ENCODE results near the gene FAT4.

The FAT4 gene

DNA sequence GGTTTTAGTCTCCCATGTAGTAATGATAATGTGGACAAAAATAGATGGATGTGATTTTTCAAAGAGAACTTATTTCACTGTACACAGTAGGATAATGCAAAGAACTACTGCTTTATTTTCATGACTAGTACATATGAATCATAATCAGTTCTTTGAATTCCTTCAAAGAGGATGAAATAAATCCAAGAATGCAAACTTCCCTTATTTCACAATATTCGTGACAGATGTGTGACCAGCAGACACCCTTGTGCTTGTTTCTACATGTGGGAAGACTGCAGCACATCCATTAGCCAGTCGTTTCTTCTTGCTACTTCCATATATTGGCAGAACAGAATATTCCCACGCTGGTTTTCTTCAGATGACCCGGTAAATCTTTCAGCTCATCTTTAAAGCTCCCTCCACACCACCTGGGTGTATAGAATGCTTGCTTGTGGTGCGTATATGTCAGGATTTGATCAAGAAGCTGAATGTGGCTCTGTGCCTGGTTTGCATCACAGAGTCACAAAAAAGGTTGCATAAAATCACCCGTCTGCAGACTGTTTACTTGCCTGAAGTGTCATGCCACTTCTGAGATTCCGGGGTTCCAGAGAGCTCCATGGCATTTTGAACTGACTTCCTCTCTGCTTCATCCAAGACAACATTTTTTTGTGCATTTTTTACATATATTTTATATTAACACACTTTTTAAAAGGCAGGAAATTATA is 47.7 kb upstream of the FAT4 start:
- no peaks in the 10 kb centered on the region for H3K9me3 ChIP-seq (ENCODE audit: control insufficient read depth, insufficient read depth, low read depth, low read length)
- H3K27ac ChIP-seq (ENCODE audit: extremely low read depth, low read depth, low read length) = no peak overlapping the region
- H3K4me1 ChIP-seq (ENCODE audit: control insufficient read depth, insufficient read depth, low read length) = 0 out of 2 replicates have a peak, but pooled peaks cover 3% of the 10 kb centered on the region
- TF ChIP-seq ZBTB20 (tag by site-specific recombination; IDR thresholded peaks at IDR 0.05) (no peak), ZBTB48 (tag by site-specific recombination; IDR thresholded peaks at IDR 0.05) (no peak), ZNF223 (tag by site-specific recombination; IDR thresholded peaks at IDR 0.05) (no peak), ZNF658 (tag by site-specific recombination; IDR thresholded peaks at IDR 0.05) (no peak), ZNF571 (tag by site-specific recombination; IDR thresholded peaks at IDR 0.05) (no peak)
- TF ChIP-seq, protein P1, sequence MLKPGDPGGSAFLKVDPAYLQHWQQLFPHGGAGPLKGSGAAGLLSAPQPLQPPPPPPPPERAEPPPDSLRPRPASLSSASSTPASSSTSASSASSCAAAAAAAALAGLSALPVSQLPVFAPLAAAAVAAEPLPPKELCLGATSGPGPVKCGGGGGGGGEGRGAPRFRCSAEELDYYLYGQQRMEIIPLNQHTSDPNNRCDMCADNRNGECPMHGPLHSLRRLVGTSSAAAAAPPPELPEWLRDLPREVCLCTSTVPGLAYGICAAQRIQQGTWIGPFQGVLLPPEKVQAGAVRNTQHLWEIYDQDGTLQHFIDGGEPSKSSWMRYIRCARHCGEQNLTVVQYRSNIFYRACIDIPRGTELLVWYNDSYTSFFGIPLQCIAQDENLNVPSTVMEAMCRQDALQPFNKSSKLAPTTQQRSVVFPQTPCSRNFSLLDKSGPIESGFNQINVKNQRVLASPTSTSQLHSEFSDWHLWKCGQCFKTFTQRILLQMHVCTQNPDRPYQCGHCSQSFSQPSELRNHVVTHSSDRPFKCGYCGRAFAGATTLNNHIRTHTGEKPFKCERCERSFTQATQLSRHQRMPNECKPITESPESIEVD (tag by site-specific recombination; IDR thresholded peaks at IDR 0.05) = no peak
- CTCF ChIA-PET = no interaction called here
- POLR2A ChIA-PET = no interaction called here
- no peak overlapping the region for H3K4me3 ChIP-seq (ENCODE audit: low read depth, low read length)
- no peaks in the 10 kb centered on the region for H3K36me3 ChIP-seq (ENCODE audit: control insufficient read depth in 2 of 2, insufficient read depth in 1 of 2, low read length in 2 of 2)

DNA sequence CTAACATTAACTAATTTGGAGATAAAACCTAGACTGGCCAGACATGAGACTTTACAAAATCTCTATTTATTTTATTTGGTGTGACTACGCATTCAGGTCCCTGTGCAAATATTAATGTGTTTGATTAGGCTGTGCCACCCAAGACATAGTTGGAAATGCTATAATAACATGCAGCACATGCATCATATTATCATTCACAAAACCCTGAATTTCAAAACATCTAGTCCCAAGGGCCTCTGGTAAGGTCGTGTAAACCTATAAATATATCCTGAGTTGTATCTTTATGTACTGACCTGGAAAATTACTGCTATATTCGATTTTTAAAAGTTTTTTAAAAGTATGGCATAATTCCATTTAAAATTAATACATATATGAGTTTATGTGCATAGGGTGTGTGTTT is 47.1 kb upstream of the FAT4 start:
- CTCF ChIA-PET = no interaction called here
- no peak overlapping the region for H3K4me3 ChIP-seq (ENCODE audit: low read depth, low read length)
- H3K4me1 ChIP-seq (ENCODE audit: control insufficient read depth, insufficient read depth, low read length) = 0 out of 2 replicates have a peak, but pooled peaks cover 3% of the 10 kb centered on the region
- no peak for TF ChIP-seq ZNF221 (tag by site-specific recombination; IDR thresholded peaks at IDR 0.05; ENCODE audit: borderline replicate concordance)
- TF ChIP-seq ZNF596 (tag by site-specific recombination; IDR thresholded peaks at IDR 0.05) = no peak
- no peak for TF ChIP-seq ZNF404 (tag by site-specific recombination; IDR thresholded peaks at IDR 0.05)
- no peak for TF ChIP-seq ZNF146 (tag by site-specific recombination; IDR thresholded peaks at IDR 0.05)
- no peak for TF ChIP-seq ZNF529 (tag by site-specific recombination; IDR thresholded peaks at IDR 0.05; ENCODE audit: insufficient replicate concordance)
- TF ChIP-seq SCRT2 (tag by site-specific recombination; IDR thresholded peaks at IDR 0.05) = no peak
- no peak for TF ChIP-seq ZNF571 (tag by site-specific recombination; IDR thresholded peaks at IDR 0.05)
- no peak for TF ChIP-seq ZNF623 (tag by site-specific recombination; IDR thresholded peaks at IDR 0.05)
- no peaks in the 10 kb centered on the region for H3K9me3 ChIP-seq (ENCODE audit: control insufficient read depth, insufficient read depth, low read depth, low read length)
- POLR2A ChIA-PET = no interaction called here
- no peaks in the 10 kb centered on the region for H3K36me3 ChIP-seq (ENCODE audit: control insufficient read depth in 2 of 2, insufficient read depth in 1 of 2, low read length in 2 of 2)
- H3K27ac ChIP-seq (ENCODE audit: extremely low read depth, low read depth, low read length) = no peak overlapping the region

DNA sequence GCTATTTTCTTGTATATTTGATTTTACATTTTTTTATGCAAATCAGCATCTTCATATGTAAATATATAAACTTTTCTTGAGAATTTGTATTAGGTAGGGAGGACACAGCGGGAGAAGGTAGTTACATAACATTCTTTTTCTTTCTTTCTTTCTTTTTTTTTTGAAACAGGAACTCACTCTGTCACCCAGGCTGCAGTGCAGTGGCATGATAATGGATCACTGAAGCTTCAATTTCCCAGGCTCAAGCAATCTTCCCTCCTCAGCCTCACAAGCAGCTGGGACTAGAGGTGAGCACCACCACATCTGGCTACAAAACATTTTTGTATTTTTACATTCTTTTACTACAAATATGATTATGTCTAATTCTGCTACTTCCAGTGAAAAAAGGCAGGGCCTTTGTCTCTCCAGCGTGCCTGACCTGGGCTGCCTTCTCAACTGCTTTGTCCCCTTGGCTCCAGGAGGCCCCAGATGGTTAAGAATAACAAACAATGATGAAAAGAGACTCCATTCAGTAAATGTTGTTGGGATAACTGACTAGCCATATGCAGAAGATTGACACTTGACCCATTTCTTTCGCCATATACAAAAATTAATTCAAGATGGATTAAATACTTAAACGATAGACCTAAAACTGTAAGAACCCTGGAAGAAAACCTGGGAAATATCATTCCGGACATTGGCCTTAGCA is 46.5 kb upstream of the FAT4 start:
- H3K9me3 ChIP-seq (ENCODE audit: control insufficient read depth, insufficient read depth, low read depth, low read length) = no peaks in the 10 kb centered on the region
- no peak overlapping the region for H3K27ac ChIP-seq (ENCODE audit: extremely low read depth, low read depth, low read length)
- 0 out of 2 replicates have a peak, but pooled peaks cover 3% of the 10 kb centered on the region for H3K4me1 ChIP-seq (ENCODE audit: control insufficient read depth, insufficient read depth, low read length)
- H3K36me3 ChIP-seq (ENCODE audit: control insufficient read depth in 2 of 2, insufficient read depth in 1 of 2, low read length in 2 of 2) = no peaks in the 10 kb centered on the region
- CTCF ChIA-PET = no interaction called here
- POLR2A ChIA-PET = no interaction called here
- no peak overlapping the region for H3K4me3 ChIP-seq (ENCODE audit: low read depth, low read length)
- TF ChIP-seq, protein P2, sequence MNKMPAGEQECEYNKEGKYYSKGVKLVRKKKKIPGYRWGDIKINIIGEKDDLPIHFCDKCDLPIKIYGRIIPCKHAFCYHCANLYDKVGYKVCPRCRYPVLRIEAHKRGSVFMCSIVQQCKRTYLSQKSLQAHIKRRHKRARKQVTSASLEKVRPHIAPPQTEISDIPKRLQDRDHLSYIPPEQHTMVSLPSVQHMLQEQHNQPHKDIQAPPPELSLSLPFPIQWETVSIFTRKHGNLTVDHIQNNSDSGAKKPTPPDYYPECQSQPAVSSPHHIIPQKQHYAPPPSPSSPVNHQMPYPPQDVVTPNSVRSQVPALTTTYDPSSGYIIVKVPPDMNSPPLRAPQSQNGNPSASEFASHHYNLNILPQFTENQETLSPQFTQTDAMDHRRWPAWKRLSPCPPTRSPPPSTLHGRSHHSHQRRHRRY (tag by site-specific recombination; IDR thresholded peaks at IDR 0.05) = no peak
- TF ChIP-seq, protein P3, sequence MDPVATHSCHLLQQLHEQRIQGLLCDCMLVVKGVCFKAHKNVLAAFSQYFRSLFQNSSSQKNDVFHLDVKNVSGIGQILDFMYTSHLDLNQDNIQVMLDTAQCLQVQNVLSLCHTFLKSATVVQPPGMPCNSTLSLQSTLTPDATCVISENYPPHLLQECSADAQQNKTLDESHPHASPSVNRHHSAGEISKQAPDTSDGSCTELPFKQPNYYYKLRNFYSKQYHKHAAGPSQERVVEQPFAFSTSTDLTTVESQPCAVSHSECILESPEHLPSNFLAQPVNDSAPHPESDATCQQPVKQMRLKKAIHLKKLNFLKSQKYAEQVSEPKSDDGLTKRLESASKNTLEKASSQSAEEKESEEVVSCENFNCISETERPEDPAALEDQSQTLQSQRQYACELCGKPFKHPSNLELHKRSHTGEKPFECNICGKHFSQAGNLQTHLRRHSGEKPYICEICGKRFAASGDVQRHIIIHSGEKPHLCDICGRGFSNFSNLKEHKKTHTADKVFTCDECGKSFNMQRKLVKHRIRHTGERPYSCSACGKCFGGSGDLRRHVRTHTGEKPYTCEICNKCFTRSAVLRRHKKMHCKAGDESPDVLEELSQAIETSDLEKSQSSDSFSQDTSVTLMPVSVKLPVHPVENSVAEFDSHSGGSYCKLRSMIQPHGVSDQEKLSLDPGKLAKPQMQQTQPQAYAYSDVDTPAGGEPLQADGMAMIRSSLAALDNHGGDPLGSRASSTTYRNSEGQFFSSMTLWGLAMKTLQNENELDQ (tag by site-specific recombination; IDR thresholded peaks at IDR 0.05; ENCODE audit: low read depth) = no peak
- TF ChIP-seq ZNF184 (tag by site-specific recombination; IDR thresholded peaks at IDR 0.05) (no peak), TRIM28 (IDR thresholded peaks at IDR 0.05; ENCODE audit: borderline replicate concordance, low read length) (no peak), ZNF621 (tag by site-specific recombination; IDR thresholded peaks at IDR 0.05) (no peak), ZNF521 (tag by site-specific recombination; IDR thresholded peaks at IDR 0.05) (no peak), ZNF623 (tag by site-specific recombination; IDR thresholded peaks at IDR 0.05) (no peak)
- TF ChIP-seq, protein P4, sequence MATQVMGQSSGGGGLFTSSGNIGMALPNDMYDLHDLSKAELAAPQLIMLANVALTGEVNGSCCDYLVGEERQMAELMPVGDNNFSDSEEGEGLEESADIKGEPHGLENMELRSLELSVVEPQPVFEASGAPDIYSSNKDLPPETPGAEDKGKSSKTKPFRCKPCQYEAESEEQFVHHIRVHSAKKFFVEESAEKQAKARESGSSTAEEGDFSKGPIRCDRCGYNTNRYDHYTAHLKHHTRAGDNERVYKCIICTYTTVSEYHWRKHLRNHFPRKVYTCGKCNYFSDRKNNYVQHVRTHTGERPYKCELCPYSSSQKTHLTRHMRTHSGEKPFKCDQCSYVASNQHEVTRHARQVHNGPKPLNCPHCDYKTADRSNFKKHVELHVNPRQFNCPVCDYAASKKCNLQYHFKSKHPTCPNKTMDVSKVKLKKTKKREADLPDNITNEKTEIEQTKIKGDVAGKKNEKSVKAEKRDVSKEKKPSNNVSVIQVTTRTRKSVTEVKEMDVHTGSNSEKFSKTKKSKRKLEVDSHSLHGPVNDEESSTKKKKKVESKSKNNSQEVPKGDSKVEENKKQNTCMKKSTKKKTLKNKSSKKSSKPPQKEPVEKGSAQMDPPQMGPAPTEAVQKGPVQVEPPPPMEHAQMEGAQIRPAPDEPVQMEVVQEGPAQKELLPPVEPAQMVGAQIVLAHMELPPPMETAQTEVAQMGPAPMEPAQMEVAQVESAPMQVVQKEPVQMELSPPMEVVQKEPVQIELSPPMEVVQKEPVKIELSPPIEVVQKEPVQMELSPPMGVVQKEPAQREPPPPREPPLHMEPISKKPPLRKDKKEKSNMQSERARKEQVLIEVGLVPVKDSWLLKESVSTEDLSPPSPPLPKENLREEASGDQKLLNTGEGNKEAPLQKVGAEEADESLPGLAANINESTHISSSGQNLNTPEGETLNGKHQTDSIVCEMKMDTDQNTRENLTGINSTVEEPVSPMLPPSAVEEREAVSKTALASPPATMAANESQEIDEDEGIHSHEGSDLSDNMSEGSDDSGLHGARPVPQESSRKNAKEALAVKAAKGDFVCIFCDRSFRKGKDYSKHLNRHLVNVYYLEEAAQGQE (tag by site-specific recombination; IDR thresholded peaks at IDR 0.05) = no peak

Data from HEK293 (cell line).